Cerebellar cortex (tissue), 1 donor: ENCODE results near the gene RBPJL.
A peak's percentile ranks its signal among the peaks of the same experiment; 100 is the strongest.

Source experiments
- DNase-seq: peaks from one replicate; pipeline ENCODE4 v3.0.0-alpha.2; 2015; ENCODE audit warnings: low spot score

The RBPJL gene

DNA sequence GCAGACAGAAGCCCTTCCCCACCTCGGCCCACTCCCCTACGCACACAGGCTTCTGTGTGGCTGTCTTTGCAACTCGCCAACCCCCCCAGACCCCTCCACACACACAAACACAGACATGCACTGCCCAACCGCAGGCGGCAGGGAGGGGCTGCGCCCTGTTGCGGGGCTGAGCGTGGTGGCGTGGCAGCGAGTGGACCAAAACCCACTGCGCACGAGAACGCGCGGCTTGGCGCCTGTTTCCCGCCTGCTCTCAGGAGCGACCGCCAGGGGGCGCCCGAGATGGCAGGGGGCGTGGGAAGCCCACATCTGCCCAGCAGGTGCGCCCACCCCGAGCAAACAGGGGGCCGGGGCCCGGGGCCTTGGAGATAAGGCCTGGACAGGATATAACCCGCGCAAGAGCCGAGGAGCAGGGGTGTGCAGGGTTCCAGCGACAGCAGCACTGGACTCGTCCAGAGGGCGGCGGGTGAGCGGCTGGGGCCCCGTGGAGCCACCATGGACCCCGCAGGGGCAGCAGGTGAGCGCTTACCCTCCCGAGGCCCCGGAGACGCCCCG is at the start of gene RBPJL:
Gene RBPJL, plus strand, starts transcription at position 410 of the 552 bp plus-strand sequence. Its CDS starts 83 bp downstream, at position 493.
- no peak for DNase-seq

- no peak for DNase-seq
These were observed 49.5 kb upstream of the RBPJL start for GRCh38 chr20:45257161-45257560.

DNA sequence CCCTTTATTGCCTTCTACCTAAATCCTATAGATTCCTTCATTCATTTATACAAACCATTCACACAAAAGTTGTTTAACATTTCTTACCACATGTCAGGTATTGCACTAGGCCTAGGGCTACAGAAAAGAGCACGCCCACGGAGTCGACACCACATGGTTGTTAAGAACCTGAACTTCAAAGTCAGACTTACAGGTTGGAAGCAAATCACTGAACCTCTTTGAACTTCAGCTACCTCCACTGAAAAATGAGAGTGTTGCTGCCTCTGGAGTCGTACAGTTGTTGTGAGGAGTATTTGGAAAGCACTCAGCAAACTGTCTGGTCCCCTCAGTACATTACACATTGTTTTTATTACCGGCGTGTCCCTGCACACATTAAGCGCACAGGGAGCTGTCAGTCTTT is 48.9 kb upstream of the RBPJL start:
- no peak for DNase-seq

DNA sequence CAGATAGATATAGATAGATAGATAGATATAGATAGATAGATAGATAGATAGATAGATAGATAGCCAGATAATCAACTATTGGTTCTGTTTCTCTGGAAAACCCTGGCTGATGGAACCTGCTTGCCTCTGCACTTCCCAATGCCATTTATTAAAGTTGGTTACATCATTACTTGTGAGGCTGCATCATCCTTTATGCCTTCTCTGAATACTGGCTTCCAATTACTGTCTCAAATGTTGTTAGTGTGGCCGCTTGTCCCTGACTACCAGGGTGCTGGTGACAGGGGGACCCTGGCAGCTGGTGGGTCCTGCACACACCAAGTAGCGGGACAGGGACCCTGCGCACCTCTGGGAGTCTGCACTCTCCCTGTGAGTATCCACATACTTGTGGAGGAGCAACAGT is 48.4 kb upstream of the RBPJL start:
- no peak for DNase-seq

- no peak for DNase-seq
These were observed 48.0 kb upstream of the RBPJL start for GRCh38 chr20:45258664-45259063.

DNA sequence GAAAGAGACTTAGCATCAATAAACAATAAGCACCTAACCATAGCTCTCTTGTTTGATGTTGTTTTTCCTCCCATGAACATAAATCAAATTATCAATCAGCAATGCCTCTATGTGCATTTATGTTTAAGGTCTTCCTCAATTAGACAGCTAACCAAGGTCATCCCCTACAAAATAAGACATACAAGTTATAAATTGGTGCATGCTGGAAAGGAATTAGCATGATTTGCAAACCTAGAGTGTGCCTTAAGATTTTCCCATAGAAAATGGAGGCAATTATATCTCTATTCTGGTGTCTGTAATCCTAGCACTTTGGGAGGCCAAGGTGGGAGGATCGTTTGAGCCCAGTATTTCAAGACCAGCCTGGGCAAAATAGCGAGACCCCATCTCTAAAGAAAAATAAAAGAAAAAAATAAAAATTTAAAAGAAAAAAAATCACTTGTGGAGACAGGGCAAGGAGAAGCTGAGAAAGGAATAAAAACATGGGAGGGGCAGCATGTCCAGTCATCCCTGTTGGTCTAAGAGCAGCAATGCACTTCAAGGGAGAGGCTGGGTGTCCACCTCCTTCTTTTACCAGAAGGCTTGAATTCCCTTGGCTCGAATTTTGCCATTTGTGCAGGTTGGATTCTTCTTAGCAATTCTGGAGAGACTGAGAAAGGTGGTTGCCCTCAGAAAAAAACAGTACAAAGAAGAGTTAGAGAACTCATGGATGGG is 42.9 kb upstream of the RBPJL start:
- no peak for DNase-seq

- DNase-seq = no peak
These were observed 39.7 kb upstream of the RBPJL start for GRCh38 chr20:45266977-45267376.

GRCh38 chr20:45268531-45268930 is 38.1 kb upstream of the RBPJL start:
- no peak for DNase-seq

DNA sequence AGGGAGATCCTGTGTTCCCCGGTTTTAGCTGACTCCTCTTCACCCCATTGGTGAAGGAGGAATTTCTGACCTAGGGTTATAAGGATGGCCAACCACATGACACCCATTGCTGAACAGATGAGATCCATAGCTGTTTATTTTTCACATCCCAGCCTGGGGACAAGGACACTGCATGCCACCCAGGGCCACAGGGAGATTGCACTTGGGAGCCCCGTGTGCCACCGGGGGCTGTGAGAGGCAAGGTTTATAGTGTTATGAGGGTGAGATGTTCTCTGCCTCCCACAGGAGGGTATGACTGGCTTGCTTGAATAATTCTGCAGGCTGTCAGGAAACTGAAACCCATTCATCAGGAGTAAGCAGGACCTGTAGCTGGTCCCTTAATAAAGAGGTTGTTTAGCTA is 37.6 kb upstream of the RBPJL start:
- no peak for DNase-seq

DNA sequence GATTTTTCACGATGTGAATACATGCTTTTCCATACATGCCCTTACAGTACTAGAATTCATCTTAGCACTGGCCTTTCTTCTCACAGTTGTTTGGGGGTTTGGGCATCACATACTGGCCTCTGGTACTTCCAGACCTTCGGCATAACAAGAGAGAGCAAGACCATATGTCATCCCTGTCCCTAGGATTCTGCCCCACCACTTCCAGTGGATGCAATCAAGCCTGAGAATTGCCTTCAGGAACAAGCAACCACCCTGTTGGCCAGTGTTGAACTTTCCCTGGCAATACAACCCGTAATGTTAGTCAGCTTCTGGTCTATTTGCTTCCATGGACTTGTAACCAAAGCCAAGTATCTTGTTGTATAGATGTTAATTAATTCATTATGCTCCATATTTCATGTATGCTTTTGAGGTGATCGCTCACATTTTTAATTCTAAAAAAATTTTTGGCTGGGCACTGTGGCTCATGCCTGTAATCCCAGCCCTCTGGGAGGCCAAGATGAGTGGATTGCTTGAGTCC is 36.8 kb upstream of the RBPJL start:
- DNase-seq = no peak

DNA sequence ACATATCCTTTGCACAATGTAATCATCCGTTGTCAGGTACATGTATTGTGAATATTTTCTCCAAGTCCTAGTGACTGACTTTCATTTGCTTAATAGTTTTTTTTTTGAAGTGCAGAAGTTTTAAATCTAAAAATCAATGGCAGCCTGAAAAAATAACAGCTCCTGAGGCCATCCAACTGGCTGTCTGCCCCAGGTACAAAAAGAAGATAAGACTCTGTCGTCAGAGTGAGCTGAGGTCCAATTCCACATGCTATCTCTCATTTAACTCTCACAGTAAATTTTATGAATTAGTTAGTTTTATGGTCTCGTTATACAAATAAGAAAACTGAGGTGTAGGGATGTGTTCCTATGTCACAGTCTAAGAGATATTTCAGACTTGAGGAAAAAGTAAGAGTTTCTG is 31.3 kb upstream of the RBPJL start:
- no peak for DNase-seq

DNA sequence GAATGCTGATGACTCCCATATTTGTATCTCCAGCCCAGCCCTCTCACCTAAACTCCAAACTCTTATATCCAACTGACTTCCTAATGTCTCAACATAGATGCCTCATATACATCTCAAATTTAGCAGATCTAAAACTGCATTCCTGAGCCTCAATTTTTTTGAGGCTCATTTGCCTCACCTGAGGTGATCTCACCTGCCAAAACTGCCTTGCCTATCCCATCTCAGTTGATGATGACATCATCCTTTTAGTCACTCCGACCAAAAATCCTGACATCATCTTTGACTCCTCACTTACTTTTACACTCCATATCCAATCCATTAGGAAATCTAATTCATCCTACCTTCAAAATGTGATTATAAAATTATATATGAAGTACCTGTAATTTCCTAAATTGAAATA is 26.6 kb upstream of the RBPJL start:
- no peak for DNase-seq

GRCh38 chr20:45282700-45283550 is 23.7 kb upstream of the RBPJL start:
- no peak for DNase-seq

- no peak for DNase-seq
These were observed 23.0 kb upstream of the RBPJL start for GRCh38 chr20:45283551-45284057.

- no peak for DNase-seq
These were observed 18.3 kb upstream of the RBPJL start for GRCh38 chr20:45288376-45288775.

DNA sequence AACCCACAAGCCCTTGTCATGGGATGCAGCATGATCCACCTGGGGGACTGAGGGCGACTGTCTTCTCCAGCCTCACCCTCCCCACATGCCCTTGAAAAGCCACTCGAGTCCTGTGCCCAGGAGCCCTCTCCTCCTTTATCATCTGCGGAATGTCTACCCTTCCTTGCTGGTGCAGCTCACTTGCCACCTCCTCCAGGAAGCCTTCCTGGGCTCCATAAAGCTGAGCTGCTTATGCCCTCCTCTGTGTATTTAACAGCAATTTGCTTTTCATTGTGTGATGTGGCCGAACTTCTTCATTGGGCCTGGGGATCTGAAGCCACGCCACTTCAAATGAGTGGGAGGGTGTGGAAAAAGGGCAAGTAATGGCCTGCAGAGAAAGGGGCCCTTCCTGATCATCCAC is 17.8 kb upstream of the RBPJL start:
- no peak for DNase-seq

GRCh38 chr20:45289942-45290676 is 16.5 kb upstream of the RBPJL start:
- DNase-seq = no peak

- peak; percentile 66 for DNase-seq
These were observed 15.8 kb upstream of the RBPJL start for GRCh38 chr20:45290677-45291355.

- DNase-seq = no peak
These were observed 15.1 kb upstream of the RBPJL start for GRCh38 chr20:45291526-45291925.

- no peak for DNase-seq
These were observed 14.3 kb upstream of the RBPJL start for GRCh38 chr20:45292343-45292742.
